Trophoblast cell (in vitro differentiated cells and primary cell): ENCODE data around the gene PLAAT3.

Source experiments
- DNase-seq, 2 donors: peaks; one replicate each; pipeline ENCODE4 v3.0.0-alpha.2; 2016
- H2AFZ ChIP-seq: 2 replicates; pipeline ENCODE4 v1.6.1; 2013; ENCODE audit warnings: low read length, moderate library complexity, mild to moderate bottlenecking; ENCODE audit not compliant: insufficient read depth, poor library complexity
- H2AK5ac ChIP-seq: 2 replicates; pipeline ENCODE4 v1.6.1; 2013; ENCODE audit warnings: mild to moderate bottlenecking, low read length
- H2BK120ac ChIP-seq: 2 replicates; pipeline ENCODE4 v1.6.1; 2013; ENCODE audit warnings: low read length, mild to moderate bottlenecking, moderate library complexity; ENCODE audit not compliant: insufficient read depth, poor library complexity
- H2BK12ac ChIP-seq: 2 replicates; pipeline ENCODE4 v1.6.1; 2013; ENCODE audit warnings: mild to moderate bottlenecking, low read length, moderate library complexity
- H2BK5ac ChIP-seq: 2 replicates; pipeline ENCODE4 v1.6.1; 2013; ENCODE audit warnings: low read length, low read depth, moderate library complexity, mild to moderate bottlenecking; ENCODE audit not compliant: poor library complexity
- H3K14ac ChIP-seq: 2 replicates; pipeline ENCODE4 v1.6.1; 2013; ENCODE audit warnings: mild to moderate bottlenecking, low read length
- H3K18ac ChIP-seq: 2 replicates; pipeline ENCODE4 v1.6.1; 2013; ENCODE audit warnings: mild to moderate bottlenecking, low read length
- H3K23ac ChIP-seq: 2 replicates; pipeline ENCODE4 v1.6.1; 2013; ENCODE audit warnings: low read length
- H3K27ac ChIP-seq: 2 replicates; pipeline ENCODE4 v1.5.1; 2013; ENCODE audit warnings: low read depth, mild to moderate bottlenecking, inconsistent platforms, low read length, moderate library complexity
- H3K27me3 ChIP-seq: 2 replicates; pipeline ENCODE4 v1.6.1; 2013; ENCODE audit warnings: inconsistent platforms, mild to moderate bottlenecking, low read length, moderate library complexity; ENCODE audit not compliant: insufficient read depth
- H3K36me3 ChIP-seq, 2 experiments: 1 replicate in 1 of 2; 2 replicates in 1 of 2; pipeline ENCODE4 v1.6.1; 2013; ENCODE audit warnings: low read length in 2 of 2, mild to moderate bottlenecking in 2 of 2, moderate library complexity in 1 of 2; ENCODE audit not compliant: insufficient read depth in 2 of 2, control insufficient read depth in 1 of 2
- H3K4ac ChIP-seq: 2 replicates; pipeline ENCODE4 v1.6.1; 2013; ENCODE audit warnings: low read depth, mild to moderate bottlenecking, low read length, moderate library complexity
- H3K4me1 ChIP-seq, 2 experiments: 1 replicate in 1 of 2; 2 replicates in 1 of 2; pipeline ENCODE4 v1.6.1; 2013; ENCODE audit warnings: low read length in 2 of 2, mild to moderate bottlenecking in 2 of 2, moderate library complexity in 1 of 2; ENCODE audit not compliant: insufficient read depth in 2 of 2, control insufficient read depth in 1 of 2
- H3K4me2 ChIP-seq: 2 replicates; pipeline ENCODE4 v1.6.1; 2013; ENCODE audit warnings: inconsistent platforms, mild to moderate bottlenecking, low read length, moderate library complexity
- H3K4me3 ChIP-seq: 2 replicates; pipeline ENCODE4 v1.5.1; 2013; ENCODE audit warnings: mild to moderate bottlenecking, low read depth, low read length, inconsistent platforms
- H3K79me1 ChIP-seq: one replicate; pipeline ENCODE4 v1.6.1; 2013; ENCODE audit warnings: low read length
- H3K79me2 ChIP-seq: 2 replicates; pipeline ENCODE4 v1.6.1; 2013; ENCODE audit warnings: low read length, mild to moderate bottlenecking; ENCODE audit not compliant: control insufficient read depth, insufficient read depth, poor library complexity
- H3K9ac ChIP-seq: 2 replicates; pipeline ENCODE4 v1.6.1; 2013; ENCODE audit warnings: mild to moderate bottlenecking, low read length
- H3K9me3 ChIP-seq: 2 replicates; pipeline ENCODE4 v1.6.1; 2013; ENCODE audit warnings: low read depth, mild to moderate bottlenecking, control low read depth, inconsistent platforms, low read length; ENCODE audit not compliant: insufficient read depth
- H4K12ac ChIP-seq: 2 replicates; pipeline ENCODE4 v1.6.1; 2013; ENCODE audit warnings: low read depth, mild to moderate bottlenecking, low read length, moderate library complexity
- H4K8ac ChIP-seq: 2 replicates; pipeline ENCODE4 v1.6.1; 2013; ENCODE audit warnings: low read depth, mild to moderate bottlenecking, low read length, moderate library complexity
- H4K91ac ChIP-seq: one replicate; pipeline ENCODE4 v1.6.1; 2013; ENCODE audit warnings: low read depth, mild to moderate bottlenecking, low read length, moderate library complexity
- WGBS: extraction: QIAGEN DNeasy Blood & Tissue Kit; methylation state at CpG from one replicate; pipeline ENCODE4 v1.1.7; 2013; ENCODE audit warnings: missing lambda C conversion rate; ENCODE audit not compliant: insufficient read length, insufficient coverage; ENCODE audit errors: extremely low coverage; 5-methylcytosine and 5-hydroxymethylcytosine counted together

PLAAT3 gene

GRCh38 chr11:63609971-63610580, 4.2 kb downstream of the PLAAT3 start:
- H3K14ac ChIP-seq = no peak overlapping the region
- H3K27ac ChIP-seq = no peak overlapping the region
- H3K9ac ChIP-seq = no peak overlapping the region
- no peak overlapping the region for H2BK12ac ChIP-seq
- no peak for DNase-seq
- no peak overlapping the region for H2BK120ac ChIP-seq
- no peak overlapping the region for H4K8ac ChIP-seq
- no peak overlapping the region for H2AFZ ChIP-seq
- no peaks in the 10 kb centered on the region for H3K27me3 ChIP-seq
- H3K79me2 ChIP-seq = peaks cover 7% of the 10 kb centered on the region
- no peak overlapping the region for H3K4ac ChIP-seq
- no peak overlapping the region for H3K23ac ChIP-seq
- H3K9me3 ChIP-seq = no peaks in the 10 kb centered on the region
- no CpG with 5 or more reads among the region's 14 CpGs for WGBS
- H3K4me3 ChIP-seq = no peak overlapping the region
- no peak overlapping the region for H4K91ac ChIP-seq
- H3K18ac ChIP-seq = no peak overlapping the region
- H3K36me3 ChIP-seq = no peaks in the 10 kb centered on the region
- H2AK5ac ChIP-seq = no peak overlapping the region
- no peak overlapping the region for H4K12ac ChIP-seq
- H3K4me2 ChIP-seq = no peak overlapping the region
- peaks cover 4% of the 10 kb centered on the region for H3K79me1 ChIP-seq
- H3K4me1 ChIP-seq = peaks cover 3 to 5% of the 10 kb centered on the region in 2 experiments
- H2BK5ac ChIP-seq = no peak overlapping the region

GRCh38 chr11:63609536-63609935, 4.7 kb downstream of the PLAAT3 start:
- peak overlapping the region; percentile 40 for H3K4ac ChIP-seq
- no peak overlapping the region for H3K23ac ChIP-seq
- H3K9me3 ChIP-seq = no peaks in the 10 kb centered on the region
- H4K12ac ChIP-seq = no peak overlapping the region
- no peak overlapping the region for H2BK12ac ChIP-seq
- peaks cover 4% of the 10 kb centered on the region for H3K79me1 ChIP-seq
- H3K4me2 ChIP-seq = no peak overlapping the region
- H3K14ac ChIP-seq = peak overlapping the region; percentile 4
- no peak overlapping the region for H3K9ac ChIP-seq
- H4K8ac ChIP-seq = no peak overlapping the region
- H4K91ac ChIP-seq = peak overlapping the region; percentile 8
- no peak overlapping the region for H2AFZ ChIP-seq
- no peak for DNase-seq
- peaks cover 7% of the 10 kb centered on the region for H3K79me2 ChIP-seq
- no peak overlapping the region for H2BK5ac ChIP-seq
- H3K4me3 ChIP-seq = no peak overlapping the region
- no peak overlapping the region for H3K18ac ChIP-seq
- H3K36me3 ChIP-seq = no peaks in the 10 kb centered on the region
- H2BK120ac ChIP-seq = no peak overlapping the region
- WGBS = no CpG with 5 or more reads among the region's 4 CpGs
- no peaks in the 10 kb centered on the region for H3K27me3 ChIP-seq
- H3K27ac ChIP-seq = no peak overlapping the region
- no peak overlapping the region for H2AK5ac ChIP-seq
- peaks cover 3 to 5% of the 10 kb centered on the region in 2 experiments for H3K4me1 ChIP-seq

GRCh38 chr11:63608353-63609345, 5.6 kb downstream of the PLAAT3 start:
- Histone ChIP-seq H4K91ac (peak overlapping the region; percentile 28), H3K18ac (no peak overlapping the region), H2BK5ac (no peak overlapping the region), H4K12ac (no peak overlapping the region), H3K4me3 (no peak overlapping the region), H3K9ac (no peak overlapping the region), H3K4me2 (no peak overlapping the region), H3K4ac (peak overlapping the region; percentile 33), H3K27me3 (no peaks in the 10 kb centered on the region), H2BK120ac (no peak overlapping the region), H3K14ac (no peak overlapping the region), H3K79me1 (peaks cover 1% of the 10 kb centered on the region), H2AFZ (no peak overlapping the region), H4K8ac (no peak overlapping the region), H3K23ac (no peak overlapping the region), H2AK5ac (peak overlapping the region; percentile 23), H3K36me3 (no peaks in the 10 kb centered on the region), H2BK12ac (no peak overlapping the region), H3K4me1 (peaks cover 3% of the 10 kb centered on the region in 2 experiments), H3K27ac (no peak overlapping the region), H3K79me2 (peaks cover 7% of the 10 kb centered on the region), H3K9me3 (no peaks in the 10 kb centered on the region)
- peak; percentile 46 to 71 for DNase-seq
- no CpG with 5 or more reads among the region's 11 CpGs for WGBS

- no peak overlapping the region for H3K4me2 ChIP-seq
- H3K79me2 ChIP-seq = peaks cover under 1% of the 10 kb centered on the region
- no peak overlapping the region for H3K4ac ChIP-seq
- no peak overlapping the region for H2BK120ac ChIP-seq
- no peaks in the 10 kb centered on the region for H3K27me3 ChIP-seq
- peak; percentile 82 to 84 for DNase-seq
- no peaks in the 10 kb centered on the region for H3K36me3 ChIP-seq
- no peaks in the 10 kb centered on the region for H3K9me3 ChIP-seq
- H3K4me1 ChIP-seq = peaks cover 0 to 1% of the 10 kb centered on the region in 2 experiments
- H3K79me1 ChIP-seq = no peaks in the 10 kb centered on the region
- H2BK12ac ChIP-seq = no peak overlapping the region
- no peak overlapping the region for H3K27ac ChIP-seq
- H3K9ac ChIP-seq = no peak overlapping the region
- no CpG with 5 or more reads among the region's 3 CpGs for WGBS
- H2AK5ac ChIP-seq = no peak overlapping the region
- H2BK5ac ChIP-seq = no peak overlapping the region
- H4K91ac ChIP-seq = no peak overlapping the region
- no peak overlapping the region for H3K14ac ChIP-seq
- H2AFZ ChIP-seq = no peak overlapping the region
- no peak overlapping the region for H3K18ac ChIP-seq
- no peak overlapping the region for H3K23ac ChIP-seq
- no peak overlapping the region for H4K8ac ChIP-seq
- H4K12ac ChIP-seq = no peak overlapping the region
- no peak overlapping the region for H3K4me3 ChIP-seq
Measured at GRCh38 chr11:63603180-63603518, 11.1 kb downstream of the PLAAT3 start.
